C1 segment of cervical spinal cord (tissue), 14 donors: ENCODE measurements around the gene HTR1D.
"Not testable (repeated sequence)": the region's sequence is repeated elsewhere in the genome, so short reads cannot be mapped to it uniquely, and the experiment has no call there.

Source experiments
- DNase-seq, 14 donors: peaks; one replicate each; lab custom pipeline; 2025; lab: John Stamatoyannopoulos, UW

Gene HTR1D

DNA sequence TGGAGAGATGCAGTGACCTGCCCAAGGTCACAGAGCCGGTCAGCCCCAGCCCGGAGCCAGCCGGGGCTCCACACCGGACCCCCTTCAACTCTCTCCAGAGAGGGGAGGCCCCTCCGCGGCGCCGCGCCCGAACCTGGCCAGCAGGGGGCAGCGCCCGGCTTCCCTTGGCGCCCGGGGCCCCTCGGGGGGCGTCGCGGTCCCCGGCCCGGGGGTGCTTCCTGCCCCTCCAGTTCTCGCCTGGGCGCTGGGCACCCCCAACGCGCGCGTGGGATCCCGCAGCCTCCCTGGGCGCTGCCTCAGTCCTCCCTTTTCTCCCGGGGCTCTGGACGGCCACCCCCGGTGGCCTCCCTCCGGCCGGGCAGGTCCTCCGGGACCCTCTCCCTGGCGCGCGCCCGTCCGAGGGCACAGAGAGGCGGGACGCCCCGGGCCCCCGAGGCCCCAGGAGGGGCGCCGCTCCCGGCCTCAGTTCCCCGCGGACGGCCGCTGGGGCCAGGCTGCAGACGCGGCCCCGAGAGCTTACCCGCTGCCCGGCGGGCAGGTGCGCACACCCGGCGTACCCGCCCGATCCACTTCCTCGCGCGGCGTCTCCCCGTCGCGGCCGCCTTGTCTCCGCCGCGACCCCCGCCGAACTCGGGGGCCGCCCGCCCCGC, 406 bp downstream of the HTR1D start:
- no peak for DNase-seq

DNA sequence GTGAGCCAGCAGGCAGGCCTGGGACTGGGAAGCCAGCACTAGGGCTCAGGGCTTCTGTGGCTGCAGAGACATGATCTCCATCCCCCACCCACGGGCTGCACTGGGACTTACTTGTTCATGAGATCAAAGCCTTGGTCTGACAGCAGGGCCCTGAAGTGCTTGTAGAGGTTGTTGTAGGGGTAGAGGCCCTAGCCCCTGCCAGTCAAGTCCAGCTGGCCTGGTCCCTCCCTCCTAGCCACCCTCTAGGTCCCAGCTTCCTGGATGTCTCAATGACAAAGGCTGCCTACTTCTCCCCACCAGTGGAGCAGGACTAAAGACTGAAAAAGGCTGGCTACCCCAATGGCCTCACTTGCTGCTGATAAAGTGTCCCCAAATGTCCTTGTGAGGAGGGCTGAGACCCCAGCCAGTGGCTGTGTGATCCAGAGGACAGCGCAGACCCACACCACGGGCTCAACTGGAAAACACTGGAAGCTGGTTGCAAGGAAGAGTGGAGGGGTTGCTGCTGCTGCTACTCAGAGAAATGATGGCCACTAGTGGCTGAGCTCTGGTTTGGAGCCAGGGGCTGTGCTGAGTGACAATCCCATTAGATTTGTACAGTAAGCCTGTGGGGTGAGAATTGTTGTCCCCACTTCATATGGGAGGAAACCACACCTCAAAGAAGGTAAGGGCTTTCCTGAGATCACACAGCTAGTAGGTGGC, 1.4 kb downstream of the HTR1D start:
- no peak for DNase-seq

DNA sequence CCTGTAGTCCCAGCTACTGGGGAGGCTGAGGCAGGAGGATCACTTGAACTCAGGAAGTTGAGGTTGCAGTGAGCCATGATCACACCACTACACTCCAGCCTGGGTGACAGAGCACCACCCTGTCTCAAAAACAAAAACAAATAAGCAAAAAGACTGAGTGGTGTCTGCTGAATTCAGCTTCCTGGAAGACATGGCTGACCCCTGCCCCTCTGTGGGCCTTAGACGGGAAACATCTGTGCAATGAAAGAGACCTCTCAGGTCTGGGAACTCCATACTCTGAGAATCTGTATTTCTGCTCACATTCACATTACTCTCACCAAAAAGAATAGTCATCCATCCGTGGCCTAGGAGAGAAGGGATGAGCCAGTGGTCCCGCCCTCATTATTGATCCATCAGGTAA, 2.0 kb downstream of the HTR1D start:
- DNase-seq = no peak

DNA sequence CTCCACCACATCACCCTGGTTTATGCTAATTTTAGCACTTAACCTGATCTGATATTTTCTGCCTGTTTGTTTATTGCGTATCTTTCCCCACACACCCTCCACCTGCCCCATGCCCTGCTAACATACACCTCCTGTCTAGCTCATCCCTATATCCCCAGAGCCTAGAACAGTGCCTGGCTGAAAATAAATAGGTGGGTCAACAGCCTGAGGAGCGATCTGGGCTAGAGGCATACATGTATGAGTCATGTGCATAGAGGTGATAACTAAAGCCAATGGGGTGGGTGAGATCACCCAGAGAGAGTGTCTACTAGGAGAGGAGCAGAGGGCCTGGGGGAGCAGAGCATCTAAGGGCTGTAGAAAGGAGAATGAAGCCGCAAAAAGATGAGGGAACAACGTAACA, 2.7 kb downstream of the HTR1D start:
- no peak for DNase-seq

DNA sequence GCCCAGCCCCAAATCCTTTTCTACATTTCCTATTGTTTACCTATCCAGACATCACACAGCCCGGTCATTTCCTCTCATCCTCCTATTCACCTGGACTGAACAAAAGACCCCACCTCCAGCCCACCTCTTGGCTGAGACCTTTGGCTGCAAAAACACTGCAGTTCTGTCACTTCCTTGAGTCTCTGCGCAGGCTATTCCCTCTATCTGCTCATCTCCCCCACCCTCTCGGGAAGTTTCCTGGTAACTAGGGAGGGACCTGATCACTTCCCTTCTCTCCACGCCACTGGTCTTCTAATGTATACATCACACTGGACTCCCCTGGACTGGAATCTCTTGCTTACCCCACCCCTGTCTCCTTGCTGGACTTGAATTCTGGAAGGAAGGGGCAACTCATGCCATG, 5.3 kb downstream of the HTR1D start:
- DNase-seq = no peak

DNA sequence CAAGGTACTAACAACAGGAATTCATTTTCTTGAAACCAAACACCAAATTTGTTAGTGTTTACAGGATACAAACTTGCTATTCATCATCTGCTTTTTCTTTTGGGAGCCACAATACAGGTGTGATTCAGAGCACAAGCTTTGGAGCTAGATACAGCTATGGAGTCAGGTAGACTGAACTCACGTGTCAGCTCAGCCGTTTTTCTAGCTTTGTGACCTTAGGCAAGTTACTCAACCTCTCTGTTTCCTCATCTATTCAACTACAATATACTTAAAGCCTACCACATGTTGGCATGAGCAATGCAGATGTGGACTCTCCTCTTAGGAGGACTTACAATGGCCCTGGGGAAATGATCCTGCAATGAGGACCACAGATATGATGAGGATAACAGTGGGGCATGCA, 6.3 kb downstream of the HTR1D start:
- no peak for DNase-seq

DNA sequence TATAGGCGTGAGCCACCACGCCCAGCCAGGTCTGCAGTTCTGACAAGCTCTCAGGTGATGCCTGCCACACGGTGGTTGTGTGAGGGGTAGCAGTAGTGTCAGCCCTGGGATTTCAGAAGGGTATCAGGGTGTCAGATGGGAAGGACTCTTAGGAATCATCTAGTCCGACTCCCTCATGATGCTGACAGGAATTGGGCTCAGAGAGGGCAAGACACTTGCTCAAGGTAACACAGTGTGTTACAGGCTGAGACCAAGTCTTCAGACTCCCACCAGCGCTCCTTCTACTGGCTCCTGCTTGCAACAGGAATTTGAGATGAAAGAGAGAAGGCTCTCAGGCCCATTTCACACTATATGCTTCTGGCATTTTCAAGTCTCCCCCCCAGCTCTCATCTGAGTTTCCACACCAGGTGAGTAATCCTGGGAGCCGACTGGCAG, 6.9 kb downstream of the HTR1D start:
- no peak for DNase-seq

DNA sequence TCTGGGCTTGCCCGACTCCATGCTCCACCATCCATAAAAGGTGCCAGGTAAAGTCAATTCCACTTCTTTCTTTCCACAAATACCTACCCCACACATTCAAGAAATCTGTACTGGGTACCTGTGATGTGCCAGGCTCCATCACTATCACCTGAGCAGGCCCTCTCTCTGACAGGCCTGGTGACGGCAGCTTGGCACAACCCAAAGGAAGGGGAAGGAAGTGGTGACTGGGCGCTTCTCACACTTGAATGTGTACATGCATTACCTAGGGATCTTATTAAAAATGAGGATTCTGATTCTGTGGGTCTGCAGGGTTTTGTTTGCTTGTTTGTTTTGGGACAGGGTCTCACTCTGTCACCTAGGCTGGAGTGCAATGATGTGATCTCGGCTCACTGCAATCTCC, 7.5 kb downstream of the HTR1D start:
- DNase-seq = no peak

DNA sequence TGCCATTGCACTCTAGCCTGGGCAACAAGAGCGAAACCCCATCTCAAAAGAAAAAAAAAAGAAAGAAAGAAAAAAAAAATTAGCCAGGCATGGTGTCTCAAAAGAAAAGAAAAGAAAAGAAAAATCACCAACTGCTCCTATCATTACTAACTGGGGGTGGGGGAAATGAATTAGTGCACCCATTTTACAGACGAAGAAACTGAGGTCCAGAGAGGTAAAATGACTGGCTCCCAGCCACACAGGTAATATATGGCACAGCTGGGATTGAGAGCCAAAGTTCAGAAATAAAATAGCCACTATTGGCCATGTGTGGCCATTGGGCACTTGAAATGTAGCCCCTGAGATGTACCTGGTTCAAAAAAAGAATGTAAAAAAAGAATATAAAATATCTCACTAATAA, 8.8 kb downstream of the HTR1D start:
- no peak for DNase-seq

DNA sequence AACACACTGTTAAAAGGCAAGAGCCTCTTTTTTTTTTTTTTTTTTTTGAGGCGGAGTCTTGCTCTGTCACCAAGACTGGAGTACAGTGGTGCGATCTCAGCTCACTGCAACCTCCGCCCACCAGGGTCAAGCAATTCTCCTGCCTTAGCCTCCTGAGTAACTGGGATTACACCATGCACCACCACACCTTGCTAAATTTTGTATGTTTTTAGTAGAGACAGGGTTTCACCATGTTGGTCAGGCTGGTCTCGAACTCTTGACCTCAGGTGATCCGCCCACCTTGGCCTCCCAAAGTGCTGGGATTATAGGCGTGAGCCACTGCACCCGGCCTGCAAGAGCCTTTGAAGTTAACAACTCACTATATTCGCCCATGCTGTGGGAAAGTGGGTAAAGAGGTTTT, 9.6 kb downstream of the HTR1D start:
- DNase-seq = not testable (repeated sequence)

DNA sequence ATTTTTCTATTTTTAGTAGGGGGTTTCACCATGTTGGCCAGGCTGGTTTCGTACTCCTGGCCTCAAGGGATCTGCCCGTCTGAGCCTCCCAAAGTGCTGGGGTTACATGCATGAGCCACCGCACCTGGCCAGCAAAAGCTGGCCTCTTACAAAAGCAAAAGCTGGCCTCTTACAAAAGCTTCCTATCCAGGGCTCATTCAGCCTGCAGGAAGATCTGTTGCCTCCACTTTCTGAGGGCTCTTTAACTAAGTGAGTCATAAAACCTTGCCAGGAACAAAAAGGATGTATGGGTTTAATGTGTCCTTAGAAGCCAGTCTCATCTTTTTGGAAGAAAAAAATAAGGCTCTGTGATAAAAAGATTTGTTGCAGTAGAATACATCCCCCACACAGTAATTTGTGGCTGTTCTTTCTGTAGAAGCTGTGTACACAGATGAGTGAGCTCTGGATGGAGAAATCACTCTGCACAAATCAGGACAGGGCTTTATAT, 15.0 kb downstream of the HTR1D start:
- no peak for DNase-seq

DNA sequence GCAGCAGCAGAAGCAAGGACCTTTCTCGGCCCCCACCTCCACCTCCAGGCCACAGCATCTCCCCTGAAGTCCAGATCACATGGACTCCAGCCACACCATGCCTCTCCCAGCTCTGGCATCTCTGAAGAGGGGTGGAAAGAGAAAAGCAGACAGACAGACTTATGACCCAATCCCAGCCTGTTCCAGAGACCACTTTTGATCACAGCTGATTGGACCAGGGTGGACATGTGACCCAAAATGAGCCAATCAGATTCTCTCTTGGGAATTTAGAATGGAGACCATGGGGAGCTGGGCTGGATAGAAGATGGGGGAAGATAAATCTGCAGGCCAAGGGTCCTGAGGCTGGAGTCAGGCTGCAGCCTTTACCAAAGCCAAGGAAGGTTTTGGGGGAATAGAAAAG, 16.4 kb downstream of the HTR1D start:
- DNase-seq = no peak

DNA sequence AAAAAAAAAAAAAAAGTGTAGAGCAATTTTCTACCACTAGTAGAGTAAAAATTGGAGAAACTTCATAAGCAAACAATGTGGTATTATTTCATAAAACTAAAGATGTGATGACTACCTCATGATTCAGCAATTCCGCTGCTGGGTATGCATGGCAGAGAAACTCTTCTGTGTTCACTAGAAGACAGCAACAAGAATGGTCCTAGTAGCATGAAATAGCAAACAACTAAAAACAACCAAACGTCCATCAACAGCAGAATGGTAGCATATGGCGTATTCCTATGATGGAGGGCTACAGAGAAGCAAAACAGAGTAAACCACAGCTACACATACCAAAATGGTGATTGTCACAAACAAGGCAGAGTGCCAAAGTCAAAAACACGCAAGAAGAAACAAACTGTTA, 18.9 kb downstream of the HTR1D start:
- no peak for DNase-seq

DNA sequence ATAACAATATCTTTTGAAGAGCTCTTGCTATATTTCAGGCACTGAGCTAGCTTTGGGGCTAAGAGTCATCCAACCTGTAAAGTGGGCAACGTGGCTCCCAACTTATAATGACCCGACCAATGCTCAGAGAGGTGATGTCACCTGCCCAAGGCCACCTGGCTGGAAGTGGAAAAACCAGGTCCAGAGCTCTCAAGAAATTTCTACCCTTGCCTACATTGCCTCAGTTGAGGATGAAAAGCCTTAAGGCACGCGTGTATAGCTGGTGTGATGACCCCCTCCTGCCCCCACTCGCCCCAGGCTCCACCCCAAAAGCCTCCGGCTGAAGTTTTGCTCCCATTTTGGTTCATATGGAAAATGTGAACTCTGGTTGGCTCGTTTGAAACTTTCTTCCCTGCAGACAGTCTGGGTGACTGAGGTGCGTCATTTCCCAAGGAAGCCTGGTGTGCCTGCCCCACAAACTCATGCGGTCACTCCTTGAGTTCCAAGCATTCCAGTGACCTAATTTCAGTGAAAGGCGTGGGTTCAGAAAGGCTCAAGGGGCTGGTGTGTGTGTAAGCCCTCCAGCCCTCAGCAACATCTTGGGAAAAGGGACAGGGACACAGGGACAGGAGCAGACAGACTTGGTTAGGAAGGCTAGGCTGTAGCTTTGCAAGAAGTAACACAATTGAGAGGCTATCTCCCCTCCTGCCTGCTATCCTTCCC, 20.5 kb downstream of the HTR1D start:
- DNase-seq = no peak

DNA sequence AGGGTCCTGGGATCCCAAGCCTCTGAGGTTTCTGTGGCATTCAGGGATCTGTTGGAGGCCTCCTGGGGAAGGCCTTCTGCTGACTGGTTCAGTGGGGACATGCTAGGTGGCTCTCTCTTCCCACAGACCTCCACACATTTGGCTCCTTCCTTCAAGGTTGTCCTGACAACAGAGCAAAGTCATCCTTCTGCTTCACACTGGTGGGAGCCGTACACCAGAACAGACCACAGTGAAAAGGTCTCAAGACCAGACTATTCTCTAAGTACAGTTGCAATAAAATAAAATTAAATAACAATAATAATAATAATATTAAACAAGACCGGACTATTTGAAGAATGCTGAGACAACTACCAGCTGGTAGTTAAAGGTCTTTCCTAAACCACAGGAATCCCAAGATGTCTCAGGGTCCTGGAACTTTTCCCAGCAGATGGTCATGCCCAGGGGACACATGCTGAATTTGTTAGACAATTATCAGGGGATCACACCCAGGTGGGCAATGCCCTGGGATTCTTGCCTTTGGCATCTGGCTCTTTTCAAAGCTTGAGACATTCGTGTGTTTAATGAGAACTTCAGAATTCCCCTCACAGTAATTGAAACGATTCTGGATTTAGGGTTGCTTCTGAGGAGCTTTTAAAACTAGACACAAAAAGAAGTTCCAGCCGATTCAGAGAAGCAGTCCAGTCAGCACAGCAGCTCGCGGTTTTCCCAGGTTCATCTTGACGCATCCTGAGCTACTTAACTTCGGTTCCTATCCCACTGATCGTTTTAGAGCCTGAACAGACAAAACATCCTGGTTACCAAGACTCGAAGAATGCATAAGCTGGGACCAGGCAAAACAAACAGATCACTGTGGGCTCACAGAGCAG, 22.9 kb downstream of the HTR1D start:
- no peak for DNase-seq

DNA sequence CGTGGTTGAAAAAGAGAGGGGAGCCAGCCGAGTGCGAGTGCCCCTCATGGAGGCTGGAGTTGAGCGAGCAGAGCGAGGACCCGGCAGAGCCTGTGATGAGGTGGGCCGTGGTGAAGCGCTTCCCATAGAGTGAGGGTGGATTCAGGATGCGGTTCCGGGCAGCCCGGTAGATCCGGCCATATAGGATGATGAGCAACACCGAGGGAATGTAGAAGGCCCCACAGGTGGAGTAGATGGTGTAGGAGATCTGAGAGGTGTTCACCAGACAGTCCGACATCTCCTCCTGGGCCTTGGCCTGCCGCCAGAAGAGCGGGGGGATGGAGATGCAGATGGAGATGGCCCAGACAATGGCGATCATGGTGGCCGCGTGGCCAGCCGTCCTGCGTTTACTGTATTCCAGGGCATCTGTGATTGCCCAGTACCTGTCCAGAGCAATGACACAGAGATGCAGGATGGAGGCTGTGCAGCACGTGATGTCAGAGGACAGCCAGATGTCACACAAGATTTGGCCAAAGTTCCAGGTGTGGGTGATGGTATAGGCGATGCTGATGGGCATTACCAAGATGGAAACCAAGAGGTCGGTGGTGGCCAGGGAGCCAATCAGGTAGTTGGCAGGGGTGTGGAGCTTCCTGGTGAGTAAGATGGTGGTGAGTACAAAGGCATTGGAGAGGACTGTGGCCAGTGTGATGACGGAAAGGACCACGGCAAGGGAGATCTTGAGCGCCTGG, 23.7 kb downstream of the HTR1D start:
- no peak for DNase-seq

DNA sequence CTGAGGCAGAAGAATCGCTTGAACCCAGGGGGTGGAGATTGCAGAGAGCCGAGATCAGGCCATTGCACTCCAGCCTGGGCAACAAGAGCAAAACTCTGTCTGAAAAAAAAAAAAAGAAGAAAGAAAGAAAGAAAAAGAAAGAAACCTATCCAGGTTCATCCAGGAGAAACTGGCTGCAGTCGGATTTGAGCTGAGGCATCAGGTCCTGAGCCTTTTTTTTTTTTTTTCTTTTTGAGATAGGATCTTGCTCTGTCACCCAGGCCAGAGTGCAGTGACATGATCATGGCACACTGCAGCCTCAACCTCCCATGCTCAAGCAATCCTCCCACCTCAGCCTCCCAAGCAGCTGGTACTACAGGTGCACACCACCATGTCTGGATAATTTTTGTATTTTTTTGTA, 26.1 kb downstream of the HTR1D start:
- no peak for DNase-seq

DNA sequence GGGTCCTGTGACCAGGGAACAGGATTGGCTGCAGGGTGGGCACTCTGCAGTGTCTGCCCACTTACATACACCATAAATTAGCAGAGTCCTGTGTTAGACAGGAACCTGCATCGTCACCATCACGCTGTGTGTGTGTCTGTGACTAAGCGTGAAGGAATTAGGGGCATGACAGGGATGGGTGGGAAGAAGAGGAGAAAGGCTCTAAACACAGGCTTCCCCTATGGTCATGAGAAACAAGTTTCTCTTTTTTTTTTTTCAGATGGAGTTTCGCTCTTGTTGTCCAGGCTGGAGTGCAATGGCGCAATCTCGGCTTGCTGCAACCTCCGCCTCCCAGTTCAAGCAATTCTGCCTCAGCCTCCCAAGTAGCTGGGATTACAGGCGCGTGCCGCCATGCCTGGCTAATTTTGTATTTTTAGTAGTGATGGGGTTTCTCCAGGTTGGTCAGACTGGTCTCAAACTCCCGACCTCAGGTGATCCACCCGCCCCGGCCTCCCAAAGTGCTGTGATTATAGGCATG, 28.3 kb downstream of the HTR1D start:
- not testable (repeated sequence) for DNase-seq

DNA sequence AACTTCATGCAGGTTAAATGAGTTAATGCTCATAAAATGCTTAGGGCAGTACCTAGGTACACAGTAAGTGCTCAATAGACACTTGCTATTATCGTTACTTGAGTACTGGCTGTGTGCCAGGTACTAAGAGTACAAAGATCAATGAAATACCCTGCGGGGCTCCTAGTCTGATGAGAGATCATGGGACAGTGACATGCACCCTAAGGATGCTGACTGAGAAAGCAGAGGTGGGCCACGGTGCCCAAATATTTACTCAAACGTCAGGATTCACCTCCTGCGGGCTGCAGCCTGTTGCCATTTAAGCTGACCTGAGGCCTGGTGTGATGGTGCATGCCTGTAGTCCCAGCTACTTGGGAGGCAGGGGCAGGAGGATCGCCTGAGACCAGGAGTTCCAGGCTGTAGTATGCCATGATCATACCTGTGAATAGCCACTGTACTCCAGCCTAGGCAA, 28.8 kb downstream of the HTR1D start:
- DNase-seq = no peak

DNA sequence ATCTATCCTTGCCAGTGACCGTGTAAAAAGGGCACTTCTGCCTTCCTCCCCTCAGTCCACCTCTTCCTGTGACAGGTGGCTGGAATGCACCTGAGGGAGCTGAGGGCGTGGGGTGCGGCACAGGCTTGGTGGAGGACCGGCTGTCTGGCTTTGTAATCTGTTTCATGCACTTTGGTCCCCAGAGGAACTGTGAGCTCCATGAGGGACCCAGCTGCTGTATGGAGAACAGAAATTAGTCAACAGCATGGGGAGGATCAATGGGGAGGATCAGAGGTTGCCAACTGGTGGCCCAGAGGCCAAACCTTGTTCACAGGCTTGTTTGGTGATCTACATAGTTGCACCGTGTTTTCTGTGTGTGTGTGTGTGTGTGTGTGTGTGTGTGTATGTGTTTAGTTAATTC, 29.7 kb downstream of the HTR1D start:
- DNase-seq = no peak

DNA sequence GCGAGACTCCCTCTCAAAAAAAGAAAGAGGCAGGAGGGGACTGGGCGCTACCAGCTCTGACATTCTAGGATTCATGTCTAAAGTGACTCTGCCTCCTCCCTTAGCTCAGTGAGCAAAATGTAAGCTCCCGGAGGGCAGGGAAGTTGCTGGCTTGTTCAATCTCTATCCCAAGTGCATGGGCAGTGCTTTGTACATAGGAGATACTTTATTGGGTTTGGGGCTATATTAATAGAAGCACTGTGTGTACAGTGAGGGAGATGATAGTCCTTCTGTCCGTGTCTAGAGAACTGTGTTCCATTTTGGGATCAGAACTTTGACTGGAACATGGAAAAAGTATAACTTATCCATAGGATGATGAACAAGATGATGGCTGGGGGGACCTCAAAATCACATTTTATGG, 31.9 kb downstream of the HTR1D start:
- DNase-seq = no peak
